ENCODE results near the gene CTIF.

The CTIF gene

DNA sequence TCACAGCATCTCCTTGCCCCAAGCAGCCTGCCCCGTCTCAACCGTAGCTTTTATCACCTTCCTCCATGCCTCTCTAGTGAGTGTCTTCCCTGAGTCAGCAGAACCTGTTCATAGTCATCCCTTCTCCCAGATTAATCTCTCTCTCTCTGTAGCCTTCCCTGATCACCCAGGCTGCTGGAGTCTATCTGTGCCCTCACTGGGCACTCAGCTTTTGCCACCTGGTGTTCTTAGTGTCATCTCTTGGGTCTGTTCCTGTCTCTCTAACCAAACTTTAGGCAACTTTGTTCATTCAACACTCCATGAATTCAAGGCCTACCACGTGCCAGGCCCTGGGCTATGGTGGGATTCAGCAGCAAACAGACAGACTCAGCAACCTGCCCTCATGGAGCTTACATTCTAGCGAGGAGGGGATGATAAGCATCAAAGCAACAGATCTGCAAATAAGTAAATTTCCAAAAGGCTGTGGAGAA lies 252.8 kb downstream of the CTIF start:
- Histone ChIP-seq H4K20me1 (ENCODE audit: insufficient read depth, low read length) (peaks cover 21% of the 10 kb centered on the region), H3K36me3 (replicated peaks; ENCODE audit: low read depth, low read length) (peaks cover 20% of the 10 kb centered on the region), H3K27me3 (ENCODE audit: low read depth, low read length) (peaks cover 28% of the 10 kb centered on the region), H3K27ac (ENCODE audit: low read length) (no peak overlapping the region), H2AFZ (ENCODE audit: low read depth, low read length) (no peak overlapping the region), H3K9me3 (ENCODE audit: insufficient read depth, low read length) (no peaks in the 10 kb centered on the region), H3K4me2 (ENCODE audit: low read length) (peak overlapping the region; percentile 51), H3K4me3 (ENCODE audit: low read length) (no peak overlapping the region), H3K4me1 (ENCODE audit: low read length) (peaks cover 18% of the 10 kb centered on the region), H3K9ac (ENCODE audit: low read length) (no peak overlapping the region), H3K79me2 (ENCODE audit: low read length) (no peaks in the 10 kb centered on the region)
- no peak for TF ChIP-seq EZH2phosphoT487 (IDR thresholded peaks at IDR 0.05; ENCODE audit: low read depth)
- TF ChIP-seq, protein P1, sequence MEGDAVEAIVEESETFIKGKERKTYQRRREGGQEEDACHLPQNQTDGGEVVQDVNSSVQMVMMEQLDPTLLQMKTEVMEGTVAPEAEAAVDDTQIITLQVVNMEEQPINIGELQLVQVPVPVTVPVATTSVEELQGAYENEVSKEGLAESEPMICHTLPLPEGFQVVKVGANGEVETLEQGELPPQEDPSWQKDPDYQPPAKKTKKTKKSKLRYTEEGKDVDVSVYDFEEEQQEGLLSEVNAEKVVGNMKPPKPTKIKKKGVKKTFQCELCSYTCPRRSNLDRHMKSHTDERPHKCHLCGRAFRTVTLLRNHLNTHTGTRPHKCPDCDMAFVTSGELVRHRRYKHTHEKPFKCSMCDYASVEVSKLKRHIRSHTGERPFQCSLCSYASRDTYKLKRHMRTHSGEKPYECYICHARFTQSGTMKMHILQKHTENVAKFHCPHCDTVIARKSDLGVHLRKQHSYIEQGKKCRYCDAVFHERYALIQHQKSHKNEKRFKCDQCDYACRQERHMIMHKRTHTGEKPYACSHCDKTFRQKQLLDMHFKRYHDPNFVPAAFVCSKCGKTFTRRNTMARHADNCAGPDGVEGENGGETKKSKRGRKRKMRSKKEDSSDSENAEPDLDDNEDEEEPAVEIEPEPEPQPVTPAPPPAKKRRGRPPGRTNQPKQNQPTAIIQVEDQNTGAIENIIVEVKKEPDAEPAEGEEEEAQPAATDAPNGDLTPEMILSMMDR (IDR thresholded peaks at IDR 0.05; ENCODE audit: low read depth, low read length) = no peak

DNA sequence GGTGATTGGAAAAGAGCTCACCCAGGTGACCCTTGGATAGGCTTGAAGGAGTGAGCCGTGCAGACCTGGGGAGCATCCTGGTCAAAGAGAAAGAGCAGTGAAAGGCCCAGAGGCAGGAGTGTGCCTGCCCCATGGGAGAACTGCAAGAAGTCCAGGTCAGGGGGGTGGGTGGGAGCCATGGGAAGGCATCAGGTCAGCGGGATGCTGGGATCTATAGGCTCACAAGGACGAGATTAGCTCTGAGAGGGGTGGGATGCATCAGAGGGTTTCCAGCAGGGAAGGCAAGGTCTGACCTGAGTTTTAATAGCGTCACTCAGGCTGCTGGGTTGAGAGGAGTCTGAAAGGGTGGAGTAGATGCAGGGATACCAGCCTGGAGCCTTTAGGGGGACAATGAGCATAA lies 253.3 kb downstream of the CTIF start:
- peaks cover 17% of the 10 kb centered on the region for H4K20me1 ChIP-seq (ENCODE audit: insufficient read depth, low read length)
- H3K27ac ChIP-seq (ENCODE audit: low read length) = no peak overlapping the region
- no peaks in the 10 kb centered on the region for H3K9me3 ChIP-seq (ENCODE audit: insufficient read depth, low read length)
- H3K4me3 ChIP-seq (ENCODE audit: low read length) = no peak overlapping the region
- no peaks in the 10 kb centered on the region for H3K79me2 ChIP-seq (ENCODE audit: low read length)
- H3K9ac ChIP-seq (ENCODE audit: low read length) = no peak overlapping the region
- no peak for TF ChIP-seq EZH2phosphoT487 (IDR thresholded peaks at IDR 0.05; ENCODE audit: low read depth)
- TF ChIP-seq, protein P1 (IDR thresholded peaks at IDR 0.05; ENCODE audit: low read depth, low read length) = no peak
- peaks cover 20% of the 10 kb centered on the region for H3K36me3 ChIP-seq (replicated peaks; ENCODE audit: low read depth, low read length)
- no peak overlapping the region for H2AFZ ChIP-seq (ENCODE audit: low read depth, low read length)
- no peak overlapping the region for H3K4me2 ChIP-seq (ENCODE audit: low read length)
- H3K4me1 ChIP-seq (ENCODE audit: low read length) = peaks cover 18% of the 10 kb centered on the region
- peaks cover 24% of the 10 kb centered on the region for H3K27me3 ChIP-seq (ENCODE audit: low read depth, low read length)

DNA sequence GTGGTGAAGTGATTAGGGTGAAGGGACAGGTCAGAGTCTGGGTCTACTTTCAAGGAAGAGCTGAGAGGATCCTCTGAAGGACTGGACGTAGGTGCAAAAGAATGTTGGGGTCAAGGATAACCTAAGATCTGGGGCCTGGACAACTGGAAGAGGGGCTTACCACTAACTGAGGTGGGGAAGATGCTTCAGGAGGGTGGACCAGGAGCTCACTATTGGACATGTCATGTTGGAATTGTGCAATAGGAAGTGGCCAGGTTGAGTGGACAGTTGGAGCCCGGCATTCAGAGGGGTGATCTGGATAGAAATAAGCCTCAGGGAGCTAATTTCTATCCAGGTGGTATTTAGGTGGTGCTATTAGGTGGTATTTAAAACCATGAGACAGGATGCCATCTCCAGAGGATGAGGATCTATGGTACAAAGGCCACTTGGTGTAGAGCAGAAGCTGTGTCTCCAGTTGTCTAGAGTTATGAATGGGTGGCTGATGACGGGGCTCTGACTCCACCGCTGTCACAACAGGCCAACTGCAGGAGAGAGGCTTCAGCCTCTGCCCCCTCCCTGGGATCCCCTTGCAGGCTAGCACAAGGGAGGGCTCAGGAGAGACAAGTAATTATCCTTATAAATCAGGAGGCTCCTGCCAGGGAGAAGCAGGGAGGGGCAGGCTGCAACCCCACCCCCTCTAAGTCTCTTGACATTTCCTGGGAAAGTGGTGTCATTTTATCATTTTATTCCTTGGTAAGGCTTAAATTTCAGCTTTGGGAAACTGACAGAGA lies 254.0 kb downstream of the CTIF start:
- Histone ChIP-seq H3K4me1 (ENCODE audit: low read length) (peaks cover 20% of the 10 kb centered on the region), H4K20me1 (ENCODE audit: insufficient read depth, low read length) (peaks cover 11% of the 10 kb centered on the region), H3K4me2 (ENCODE audit: low read length) (no peak overlapping the region), H2AFZ (ENCODE audit: low read depth, low read length) (no peak overlapping the region), H3K4me3 (ENCODE audit: low read length) (no peak overlapping the region), H3K36me3 (replicated peaks; ENCODE audit: low read depth, low read length) (peaks cover 20% of the 10 kb centered on the region), H3K79me2 (ENCODE audit: low read length) (no peaks in the 10 kb centered on the region), H3K27me3 (ENCODE audit: low read depth, low read length) (peaks cover 19% of the 10 kb centered on the region), H3K27ac (ENCODE audit: low read length) (no peak overlapping the region), H3K9me3 (ENCODE audit: insufficient read depth, low read length) (no peaks in the 10 kb centered on the region), H3K9ac (ENCODE audit: low read length) (no peak overlapping the region)
- TF ChIP-seq, protein P1 (IDR thresholded peaks at IDR 0.05; ENCODE audit: low read depth, low read length) = no peak
- TF ChIP-seq EZH2phosphoT487 (IDR thresholded peaks at IDR 0.05; ENCODE audit: low read depth) = no peak

DNA sequence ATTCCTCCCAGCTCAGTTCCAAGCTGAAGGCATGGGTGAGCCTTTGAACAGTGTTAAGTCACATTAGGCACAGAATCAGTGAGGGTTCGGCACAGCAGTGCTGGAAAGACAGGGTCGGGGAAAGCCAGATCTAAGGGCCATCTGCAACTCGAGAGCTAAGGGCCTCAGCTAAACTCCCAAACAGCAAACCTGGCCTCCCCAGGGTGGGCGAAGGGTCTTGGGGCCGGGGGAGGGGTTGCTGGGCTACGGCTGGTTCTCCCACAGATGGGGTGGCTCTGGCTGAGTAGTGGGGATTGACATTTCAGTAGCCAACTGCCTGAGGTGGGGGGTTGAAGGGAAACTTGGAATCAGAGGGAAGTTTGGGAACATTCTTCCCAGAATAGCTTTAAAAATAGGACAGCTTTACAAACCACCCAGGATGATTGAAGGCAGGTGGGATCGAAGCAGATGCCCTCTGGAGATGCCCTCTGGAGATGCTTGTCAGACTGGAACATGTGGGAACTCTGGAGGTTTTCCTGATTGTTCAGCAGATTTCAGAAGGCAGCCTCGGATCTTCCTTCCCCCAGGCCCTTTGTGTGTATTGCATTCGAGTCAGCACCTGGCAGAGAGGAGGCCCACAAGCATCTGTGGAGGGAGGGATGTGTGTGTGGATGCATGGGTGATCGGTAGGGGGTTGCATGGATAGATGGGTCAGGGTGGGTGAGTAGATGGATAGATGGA lies 255.6 kb downstream of the CTIF start:
- peaks cover 25% of the 10 kb centered on the region for H3K4me1 ChIP-seq (ENCODE audit: low read length)
- H3K4me3 ChIP-seq (ENCODE audit: low read length) = no peak overlapping the region
- no peaks in the 10 kb centered on the region for H3K9me3 ChIP-seq (ENCODE audit: insufficient read depth, low read length)
- no peak overlapping the region for H3K4me2 ChIP-seq (ENCODE audit: low read length)
- H3K9ac ChIP-seq (ENCODE audit: low read length) = no peak overlapping the region
- no peak overlapping the region for H3K27ac ChIP-seq (ENCODE audit: low read length)
- peaks cover 15% of the 10 kb centered on the region; the same call in 1 of the 2 replicates for H3K27me3 ChIP-seq (ENCODE audit: low read depth, low read length)
- TF ChIP-seq, protein P1 (IDR thresholded peaks at IDR 0.05; ENCODE audit: low read depth, low read length) = no peak
- no peak for TF ChIP-seq EZH2phosphoT487 (IDR thresholded peaks at IDR 0.05; ENCODE audit: low read depth)
- H3K36me3 ChIP-seq (replicated peaks; ENCODE audit: low read depth, low read length) = peaks cover 11% of the 10 kb centered on the region
- H4K20me1 ChIP-seq (ENCODE audit: insufficient read depth, low read length) = peaks cover 24% of the 10 kb centered on the region
- no peaks in the 10 kb centered on the region for H3K79me2 ChIP-seq (ENCODE audit: low read length)
- no peak overlapping the region for H2AFZ ChIP-seq (ENCODE audit: low read depth, low read length)
